Peyer's patch (tissue), 4 donors: Measurements from ENCODE around the gene ACSM6.

Experiments used
- POLR2A ChIP-seq, 2 donors: fragments of 450-650 bp; IDR thresholded peaks; one replicate each; pipeline ENCODE4 v1.5.1; 2017; ENCODE audit warnings: antibody characterized with exemption in 2 of 2, mild to moderate bottlenecking in 2 of 2, moderate library complexity in 2 of 2
- TF ChIP-seq, protein P1 (sequence below), 6 experiments: fragments of 450-650 bp in 4 of 6; fragments of 200-600 bp in 2 of 6; sonication (generic) in 1 of 6; IDR thresholded peaks; one replicate each; pipeline ENCODE4 v1.5.1; 2017 to 2019; ENCODE audit warnings: antibody characterized with exemption in 6 of 6, mild to moderate bottlenecking in 3 of 6, moderate library complexity in 1 of 6

DNA sequence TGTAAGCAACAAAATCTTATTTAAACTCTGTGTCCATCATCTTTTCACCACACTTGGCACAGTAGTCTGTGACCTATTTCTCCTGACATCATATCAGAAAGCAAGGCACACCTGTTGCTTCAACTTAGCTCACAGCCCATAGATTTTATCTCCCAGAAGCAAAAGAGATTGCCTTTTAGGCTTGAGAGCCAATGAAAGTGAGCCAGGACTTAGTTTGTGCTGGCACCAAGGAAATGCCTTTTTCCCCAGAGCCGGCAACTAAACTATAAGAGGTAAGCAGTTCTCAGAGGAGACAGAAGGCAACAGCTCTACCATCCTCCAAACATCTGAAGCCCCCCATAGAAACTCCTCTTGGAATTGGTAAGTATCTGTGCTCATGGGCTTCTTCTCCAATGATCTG, at the start of gene ACSM6:
- no peak for TF ChIP-seq POLR2A (IDR thresholded peaks at IDR 0.05)
- TF ChIP-seq, protein P1, sequence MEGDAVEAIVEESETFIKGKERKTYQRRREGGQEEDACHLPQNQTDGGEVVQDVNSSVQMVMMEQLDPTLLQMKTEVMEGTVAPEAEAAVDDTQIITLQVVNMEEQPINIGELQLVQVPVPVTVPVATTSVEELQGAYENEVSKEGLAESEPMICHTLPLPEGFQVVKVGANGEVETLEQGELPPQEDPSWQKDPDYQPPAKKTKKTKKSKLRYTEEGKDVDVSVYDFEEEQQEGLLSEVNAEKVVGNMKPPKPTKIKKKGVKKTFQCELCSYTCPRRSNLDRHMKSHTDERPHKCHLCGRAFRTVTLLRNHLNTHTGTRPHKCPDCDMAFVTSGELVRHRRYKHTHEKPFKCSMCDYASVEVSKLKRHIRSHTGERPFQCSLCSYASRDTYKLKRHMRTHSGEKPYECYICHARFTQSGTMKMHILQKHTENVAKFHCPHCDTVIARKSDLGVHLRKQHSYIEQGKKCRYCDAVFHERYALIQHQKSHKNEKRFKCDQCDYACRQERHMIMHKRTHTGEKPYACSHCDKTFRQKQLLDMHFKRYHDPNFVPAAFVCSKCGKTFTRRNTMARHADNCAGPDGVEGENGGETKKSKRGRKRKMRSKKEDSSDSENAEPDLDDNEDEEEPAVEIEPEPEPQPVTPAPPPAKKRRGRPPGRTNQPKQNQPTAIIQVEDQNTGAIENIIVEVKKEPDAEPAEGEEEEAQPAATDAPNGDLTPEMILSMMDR (IDR thresholded peaks at IDR 0.05) = no peak
